ENCODE data around the gene CPA4.
"Not testable (repeated sequence)": the region's sequence is repeated elsewhere in the genome, so short reads cannot be mapped to it uniquely, and the experiment has no call there.

The CPA4 gene

GRCh38 chr7:130292682-130293257 lies at the start of gene CPA4:
Gene CPA4 (plus strand): TSS chr7:130293161. CDS start chr7:130293181, 20 bp downstream.
- DNase-seq (ENCODE audit: insufficient read length, low spot score) (no peak), FAIRE-seq (no peak)
- TF ChIP-seq CTCF (IDR thresholded peaks at IDR 0.05; ENCODE audit: insufficient read depth, missing control alignments) = no peak

- not testable (repeated sequence) for FAIRE-seq; DNase-seq (ENCODE audit: insufficient read length, low spot score)
Measured at GRCh38 chr7:130243486-130243885, 49.5 kb upstream of the CPA4 start.

GRCh38 chr7:130246491-130246890 lies 46.5 kb upstream of the CPA4 start:
- FAIRE-seq = not testable (repeated sequence)

GRCh38 chr7:130248842-130249241 lies 44.1 kb upstream of the CPA4 start:
- DNase-seq (ENCODE audit: insufficient read length, low spot score); FAIRE-seq: not testable (repeated sequence)

More at GRCh38 chr7:130246491-130246890, 46.5 kb upstream of the CPA4 start:
- not testable (repeated sequence) for DNase-seq (ENCODE audit: insufficient read length, low spot score)

- not testable (repeated sequence) for FAIRE-seq; DNase-seq (ENCODE audit: insufficient read length, low spot score)
Measured at GRCh38 chr7:130249626-130250025, 43.3 kb upstream of the CPA4 start.

- DNase-seq (ENCODE audit: insufficient read length, low spot score) = no peak
- no peak for FAIRE-seq
- no peak for TF ChIP-seq CTCF (IDR thresholded peaks at IDR 0.05; ENCODE audit: insufficient read depth, missing control alignments)
Measured at GRCh38 chr7:130254555-130254954, 38.4 kb upstream of the CPA4 start.

- no peak for TF ChIP-seq CTCF (IDR thresholded peaks at IDR 0.05; ENCODE audit: insufficient read depth, missing control alignments)
- DNase-seq (ENCODE audit: insufficient read length, low spot score) (no peak), FAIRE-seq (no peak)
Measured at GRCh38 chr7:130256704-130257103, 36.3 kb upstream of the CPA4 start.

- TF ChIP-seq CTCF (IDR thresholded peaks at IDR 0.05; ENCODE audit: insufficient read depth, missing control alignments) = no peak
- DNase-seq (ENCODE audit: insufficient read length, low spot score) (no peak), FAIRE-seq (no peak)
Measured at GRCh38 chr7:130258494-130259078, 34.4 kb upstream of the CPA4 start.

GRCh38 chr7:130262448-130262847 lies 30.5 kb upstream of the CPA4 start:
- no peak for DNase-seq (ENCODE audit: insufficient read length, low spot score)
- no peak for TF ChIP-seq CTCF (IDR thresholded peaks at IDR 0.05; ENCODE audit: insufficient read depth, missing control alignments)
- FAIRE-seq = no peak

All from D721Med (cell line).